Measurements from ENCODE around the gene DSCAML1.

Gene DSCAML1

DNA sequence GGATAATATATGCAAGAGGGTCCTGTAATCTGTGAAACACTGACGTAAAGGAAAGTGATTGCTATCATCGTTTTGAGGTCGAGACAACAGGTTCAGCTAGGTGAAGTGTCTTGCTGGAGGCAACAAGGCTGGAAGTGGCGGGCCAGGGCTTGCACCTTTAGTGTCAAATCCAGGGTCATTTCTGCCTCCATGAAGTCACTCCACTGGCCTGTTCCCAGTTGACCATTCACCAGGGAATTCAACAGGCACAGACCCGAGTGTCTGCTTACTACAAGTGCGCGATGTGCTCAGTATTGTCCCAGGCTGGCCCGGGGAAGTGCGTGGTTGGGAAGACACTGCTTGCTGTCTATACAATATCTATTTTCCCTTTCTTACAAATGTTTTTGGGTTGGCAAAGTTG is 244.4 kb downstream of the DSCAML1 start:
- no peak for DNase-seq (ENCODE audit: extremely low spot score)
- POLR2A ChIA-PET, result no interaction called here
- TF ChIP-seq ZNF384 (IDR thresholded peaks at IDR 0.05) (no peak), SUZ12 (IDR thresholded peaks at IDR 0.05) (no peak), NFRKB (IDR thresholded peaks at IDR 0.05) (no peak), FOXA1 (IDR thresholded peaks at IDR 0.05) (no peak), BHLHE40 (IDR thresholded peaks at IDR 0.05; ENCODE audit: borderline replicate concordance) (no peak), LEF1 (IDR thresholded peaks at IDR 0.05; ENCODE audit: borderline replicate concordance) (no peak), HDGF (IDR thresholded peaks at IDR 0.05; ENCODE audit: borderline replicate concordance) (no peak), SP1 (IDR thresholded peaks at IDR 0.05) (no peak), ARNT (IDR thresholded peaks at IDR 0.05) (no peak), PKNOX1 (IDR thresholded peaks at IDR 0.05) (no peak), FOXK2 (IDR thresholded peaks at IDR 0.05) (no peak), ELF4 (IDR thresholded peaks at IDR 0.05) (no peak), CTBP1 (IDR thresholded peaks at IDR 0.05; ENCODE audit: borderline replicate concordance) (no peak), TARDBP (IDR thresholded peaks at IDR 0.05) (no peak), FOXM1 (IDR thresholded peaks at IDR 0.05; ENCODE audit: borderline replicate concordance) (no peak), L3MBTL2 (conservative IDR thresholded peaks at IDR 0.05) (no peak)
- CTCF ChIA-PET, result no interaction called here

DNA sequence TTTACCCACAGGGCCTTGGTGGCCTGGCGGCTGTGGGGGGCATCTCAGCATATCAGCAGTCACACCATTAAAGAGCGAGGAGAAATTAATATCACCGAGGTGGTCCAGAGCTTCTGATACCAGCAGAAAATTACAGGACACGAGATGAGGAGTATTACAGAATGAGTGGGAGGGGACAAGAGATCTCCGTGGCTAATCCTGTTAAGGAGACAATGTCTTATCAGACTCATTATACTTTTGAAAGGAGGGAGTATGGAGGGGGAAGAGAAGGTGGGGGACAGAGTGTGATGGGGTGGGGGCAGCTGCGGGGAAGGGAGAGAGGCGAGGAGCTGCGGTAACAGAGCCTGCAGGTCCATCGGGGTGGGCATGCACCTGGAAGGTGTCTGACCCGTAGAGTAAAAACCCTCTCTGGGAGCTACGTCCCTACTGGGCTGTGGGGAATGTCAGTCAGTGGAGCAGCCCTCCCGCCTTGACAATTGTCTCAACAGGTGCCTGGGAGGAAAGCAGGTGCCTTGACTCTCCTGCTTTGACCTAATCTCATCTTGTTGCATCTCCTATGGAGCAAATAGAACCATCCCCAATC is 245.2 kb downstream of the DSCAML1 start:
- DNase-seq (ENCODE audit: extremely low spot score), result no peak
- TF ChIP-seq SP1 (IDR thresholded peaks at IDR 0.05), result no peak
- no peak for TF ChIP-seq FOXM1 (IDR thresholded peaks at IDR 0.05; ENCODE audit: borderline replicate concordance)
- no peak for TF ChIP-seq ELF4 (IDR thresholded peaks at IDR 0.05)
- no peak for TF ChIP-seq ZNF384 (IDR thresholded peaks at IDR 0.05)
- TF ChIP-seq TARDBP (IDR thresholded peaks at IDR 0.05), result no peak
- no peak for TF ChIP-seq NFRKB (IDR thresholded peaks at IDR 0.05)
- no peak for TF ChIP-seq L3MBTL2 (conservative IDR thresholded peaks at IDR 0.05)
- TF ChIP-seq SUZ12 (IDR thresholded peaks at IDR 0.05), result no peak
- no peak for TF ChIP-seq FOXK2 (IDR thresholded peaks at IDR 0.05)
- TF ChIP-seq BHLHE40 (IDR thresholded peaks at IDR 0.05; ENCODE audit: borderline replicate concordance), result no peak
- no peak for TF ChIP-seq PKNOX1 (IDR thresholded peaks at IDR 0.05)
- TF ChIP-seq FOXA1 (IDR thresholded peaks at IDR 0.05), result no peak
- TF ChIP-seq CTBP1 (IDR thresholded peaks at IDR 0.05; ENCODE audit: borderline replicate concordance), result no peak
- TF ChIP-seq ARNT (IDR thresholded peaks at IDR 0.05), result no peak
- TF ChIP-seq LEF1 (IDR thresholded peaks at IDR 0.05; ENCODE audit: borderline replicate concordance), result no peak
- TF ChIP-seq HDGF (IDR thresholded peaks at IDR 0.05; ENCODE audit: borderline replicate concordance), result no peak
- POLR2A ChIA-PET, result no interaction called here
- CTCF ChIA-PET, result no interaction called here

- POLR2A ChIA-PET, result no interaction called here
- no peak for DNase-seq (ENCODE audit: extremely low spot score)
- CTCF ChIA-PET, result interaction anchor here (0.6 kb wide), 1 partner anchor 207 kb away, joined by 3 read pairs; no protein-coding TSS in a partner anchor
- TF ChIP-seq ELF4 (IDR thresholded peaks at IDR 0.05) (no peak), SUZ12 (IDR thresholded peaks at IDR 0.05) (no peak), SP1 (IDR thresholded peaks at IDR 0.05) (no peak), HDGF (IDR thresholded peaks at IDR 0.05; ENCODE audit: borderline replicate concordance) (no peak), BHLHE40 (IDR thresholded peaks at IDR 0.05; ENCODE audit: borderline replicate concordance) (no peak), PKNOX1 (IDR thresholded peaks at IDR 0.05) (no peak), CTBP1 (IDR thresholded peaks at IDR 0.05; ENCODE audit: borderline replicate concordance) (no peak), TARDBP (IDR thresholded peaks at IDR 0.05) (no peak), ZNF384 (IDR thresholded peaks at IDR 0.05) (no peak), FOXA1 (IDR thresholded peaks at IDR 0.05) (no peak), ARNT (IDR thresholded peaks at IDR 0.05) (no peak), NFRKB (IDR thresholded peaks at IDR 0.05) (no peak), L3MBTL2 (conservative IDR thresholded peaks at IDR 0.05) (no peak), FOXM1 (IDR thresholded peaks at IDR 0.05; ENCODE audit: borderline replicate concordance) (no peak), FOXK2 (IDR thresholded peaks at IDR 0.05) (no peak), LEF1 (IDR thresholded peaks at IDR 0.05; ENCODE audit: borderline replicate concordance) (no peak)
Measured at GRCh38 chr11:117550466-117550865, 246.6 kb downstream of the DSCAML1 start.

GRCh38 chr11:117549417-117549816 is 247.6 kb downstream of the DSCAML1 start:
- ChIA-PET CTCF (no interaction called here), POLR2A (no interaction called here)
- no peak for DNase-seq (ENCODE audit: extremely low spot score)
- TF ChIP-seq LEF1 (IDR thresholded peaks at IDR 0.05; ENCODE audit: borderline replicate concordance) (no peak), FOXA1 (IDR thresholded peaks at IDR 0.05) (no peak), FOXM1 (IDR thresholded peaks at IDR 0.05; ENCODE audit: borderline replicate concordance) (no peak), CTBP1 (IDR thresholded peaks at IDR 0.05; ENCODE audit: borderline replicate concordance) (no peak), SP1 (IDR thresholded peaks at IDR 0.05) (no peak), TARDBP (IDR thresholded peaks at IDR 0.05) (no peak), NFRKB (IDR thresholded peaks at IDR 0.05) (no peak), BHLHE40 (IDR thresholded peaks at IDR 0.05; ENCODE audit: borderline replicate concordance) (no peak), L3MBTL2 (conservative IDR thresholded peaks at IDR 0.05) (no peak), SUZ12 (IDR thresholded peaks at IDR 0.05) (no peak), ZNF384 (IDR thresholded peaks at IDR 0.05) (no peak), ARNT (IDR thresholded peaks at IDR 0.05) (no peak), FOXK2 (IDR thresholded peaks at IDR 0.05) (no peak), ELF4 (IDR thresholded peaks at IDR 0.05) (no peak), HDGF (IDR thresholded peaks at IDR 0.05; ENCODE audit: borderline replicate concordance) (no peak), PKNOX1 (IDR thresholded peaks at IDR 0.05) (no peak)

GRCh38 chr11:117548876-117549275 is 248.1 kb downstream of the DSCAML1 start:
- CTCF ChIA-PET, result no interaction called here
- no peak for DNase-seq (ENCODE audit: extremely low spot score)
- POLR2A ChIA-PET, result no interaction called here
- TF ChIP-seq FOXM1 (IDR thresholded peaks at IDR 0.05; ENCODE audit: borderline replicate concordance) (no peak), HDGF (IDR thresholded peaks at IDR 0.05; ENCODE audit: borderline replicate concordance) (no peak), NFRKB (IDR thresholded peaks at IDR 0.05) (no peak), LEF1 (IDR thresholded peaks at IDR 0.05; ENCODE audit: borderline replicate concordance) (no peak), PKNOX1 (IDR thresholded peaks at IDR 0.05) (no peak), ZNF384 (IDR thresholded peaks at IDR 0.05) (no peak), FOXK2 (IDR thresholded peaks at IDR 0.05) (no peak), ARNT (IDR thresholded peaks at IDR 0.05) (no peak), FOXA1 (IDR thresholded peaks at IDR 0.05) (no peak)
